Stimulated activated effector memory CD8-positive, alpha-beta T cell treated with anti-CD3 and anti-CD28 coated beads, Interleukin-12 subunit alpha, Interleukin-12 subunit beta, amount 100 ng/mL, for 72 hours (primary cell): ENCODE results near the gene LMO7.

Experiments
- ATAC-seq: fragments of 150-1000 bp; cut with Tn5 transposase; 2 replicates; pipeline ENCODE4 v1.10.0; 2021
- DNase-seq, 2 donors: peaks; one replicate each; pipeline ENCODE4 v3.0.0; 2021 to 2022; ENCODE audit warnings: low spot score in 2 of 2
- H3K27ac Mint-ChIP-seq: one replicate; pipeline ENCODE4 v1.8.0; 2022; ENCODE audit warnings: mild to moderate bottlenecking, mixed read lengths
- H3K36me3 Mint-ChIP-seq: one replicate; pipeline ENCODE4 v1.8.0; 2022; ENCODE audit warnings: mild to moderate bottlenecking, mixed read lengths
- H3K4me1 Mint-ChIP-seq: one replicate; pipeline ENCODE4 v1.8.0; 2022; ENCODE audit warnings: mixed read lengths
- H3K4me3 Mint-ChIP-seq: one replicate; pipeline ENCODE4 v1.8.0; 2022; ENCODE audit warnings: mild to moderate bottlenecking, mixed read lengths
- H3K9me3 Mint-ChIP-seq: one replicate; pipeline ENCODE4 v1.8.0; 2022; ENCODE audit warnings: mixed read lengths

Gene LMO7

GRCh38 chr13:75882261-75882660 is 246.1 kb downstream of the LMO7 start:
- DNase-seq = no peak
- no peak for ATAC-seq
- Mint-ChIP-seq H3K36me3 (no peaks in the 10 kb centered on the region), H3K9me3 (no peaks in the 10 kb centered on the region), H3K27ac (no peak overlapping the region), H3K4me1 (no peaks in the 10 kb centered on the region), H3K4me3 (no peak overlapping the region)

GRCh38 chr13:75889427-75889826 is 253.3 kb downstream of the LMO7 start:
- no peak for ATAC-seq

GRCh38 chr13:75895168-75895567 is 259.0 kb downstream of the LMO7 start:
- no peaks in the 10 kb centered on the region for H3K4me1 Mint-ChIP-seq
- DNase-seq (no peak), ATAC-seq (no peak)
- no peak overlapping the region for H3K4me3 Mint-ChIP-seq
- no peaks in the 10 kb centered on the region for H3K9me3 Mint-ChIP-seq
- no peaks in the 10 kb centered on the region for H3K36me3 Mint-ChIP-seq
- no peak overlapping the region for H3K27ac Mint-ChIP-seq

More at GRCh38 chr13:75889427-75889826, 253.3 kb downstream of the LMO7 start:
- no peaks in the 10 kb centered on the region for H3K9me3 Mint-ChIP-seq
- no peak overlapping the region for H3K27ac Mint-ChIP-seq
- no peaks in the 10 kb centered on the region for H3K36me3 Mint-ChIP-seq
- H3K4me3 Mint-ChIP-seq = no peak overlapping the region
- no peak for DNase-seq
- no peaks in the 10 kb centered on the region for H3K4me1 Mint-ChIP-seq

GRCh38 chr13:75896271-75896670 is 260.1 kb downstream of the LMO7 start:
- no peaks in the 10 kb centered on the region for H3K9me3 Mint-ChIP-seq
- no peak for DNase-seq
- no peaks in the 10 kb centered on the region for H3K36me3 Mint-ChIP-seq
- no peak overlapping the region for H3K4me3 Mint-ChIP-seq
- no peak overlapping the region for H3K27ac Mint-ChIP-seq
- ATAC-seq = no peak
- H3K4me1 Mint-ChIP-seq = no peaks in the 10 kb centered on the region

- ATAC-seq = no peak
- no peak overlapping the region for H3K4me3 Mint-ChIP-seq
- H3K4me1 Mint-ChIP-seq = no peaks in the 10 kb centered on the region
- no peak for DNase-seq
- H3K9me3 Mint-ChIP-seq = no peaks in the 10 kb centered on the region
- H3K36me3 Mint-ChIP-seq = no peaks in the 10 kb centered on the region
- H3K27ac Mint-ChIP-seq = no peak overlapping the region
Observed at GRCh38 chr13:75897386-75897785, 261.3 kb downstream of the LMO7 start.

- no peak for DNase-seq
- no peak for ATAC-seq
- Mint-ChIP-seq H3K36me3 (no peaks in the 10 kb centered on the region), H3K4me1 (no peaks in the 10 kb centered on the region), H3K4me3 (no peak overlapping the region), H3K27ac (no peak overlapping the region), H3K9me3 (no peaks in the 10 kb centered on the region)
Observed at GRCh38 chr13:75901501-75901900, 265.4 kb downstream of the LMO7 start.

GRCh38 chr13:75902166-75903104 is 266.3 kb downstream of the LMO7 start:
- Mint-ChIP-seq H3K36me3 (no peaks in the 10 kb centered on the region), H3K27ac (no peak overlapping the region)

GRCh38 chr13:75904012-75904411 is 267.9 kb downstream of the LMO7 start:
- Mint-ChIP-seq H3K4me1 (no peaks in the 10 kb centered on the region), H3K9me3 (no peaks in the 10 kb centered on the region), H3K36me3 (no peaks in the 10 kb centered on the region), H3K27ac (no peak overlapping the region), H3K4me3 (no peak overlapping the region)
- DNase-seq (no peak), ATAC-seq (no peak)

More at GRCh38 chr13:75902166-75903104, 266.3 kb downstream of the LMO7 start:
- Mint-ChIP-seq H3K4me1 (no peaks in the 10 kb centered on the region), H3K4me3 (no peak overlapping the region), H3K9me3 (no peaks in the 10 kb centered on the region)
- ATAC-seq (no peak), DNase-seq (no peak)

- DNase-seq = no peak
- Mint-ChIP-seq H3K36me3 (no peaks in the 10 kb centered on the region), H3K4me1 (no peaks in the 10 kb centered on the region), H3K9me3 (no peaks in the 10 kb centered on the region), H3K4me3 (no peak overlapping the region), H3K27ac (peak overlapping the region; percentile 32)
- ATAC-seq = no peak
Observed at GRCh38 chr13:75906315-75906714, 270.2 kb downstream of the LMO7 start.

- H3K9me3 Mint-ChIP-seq = no peaks in the 10 kb centered on the region
Observed at GRCh38 chr13:75907044-75907443, 270.9 kb downstream of the LMO7 start.

GRCh38 chr13:75908141-75908540 is 272.0 kb downstream of the LMO7 start:
- Mint-ChIP-seq H3K36me3 (no peaks in the 10 kb centered on the region), H3K9me3 (no peaks in the 10 kb centered on the region), H3K4me3 (no peak overlapping the region), H3K4me1 (no peaks in the 10 kb centered on the region), H3K27ac (no peak overlapping the region)
- no peak for DNase-seq
- no peak for ATAC-seq

More at GRCh38 chr13:75907044-75907443, 270.9 kb downstream of the LMO7 start:
- no peaks in the 10 kb centered on the region for H3K36me3 Mint-ChIP-seq
- H3K4me1 Mint-ChIP-seq = no peaks in the 10 kb centered on the region
- ATAC-seq = no peak
- no peak for DNase-seq
- peak overlapping the region; percentile 32 for H3K27ac Mint-ChIP-seq
- H3K4me3 Mint-ChIP-seq = no peak overlapping the region
